HepG2 (cell line): ENCODE measurements around the gene POM121. TPM values are rescaled to one million over a fixed set of nuclear protein-coding genes. Genes with fewer than 3 reads are reported as not detected.

Experiments
- CBX1 ChIP-seq: IDR thresholded peaks from one replicate; pipeline ENCODE4 v1.6.1; 2016; ENCODE audit warnings: antibody characterized with exemption, low read depth
- CHCHD3 ChIP-seq: sonication (generic); formaldehyde crosslinking; IDR thresholded peaks from 2 replicates; pipeline ENCODE4 v1.8.0; 2022; ENCODE audit warnings: mild to moderate bottlenecking, missing genetic modification reagents, moderate library complexity
- ISL2 ChIP-seq: sonication (generic); formaldehyde crosslinking; IDR thresholded peaks from 2 replicates; pipeline ENCODE4 v1.5.0; 2020; ENCODE audit warnings: missing genetic modification reagents
- KAT8 ChIP-seq: IDR thresholded peaks from 2 replicates; pipeline ENCODE4 v1.6.1; 2016; ENCODE audit warnings: missing genetic modification reagents, missing compliant biosample characterization
- KLF9 ChIP-seq: IDR thresholded peaks from 2 replicates; pipeline ENCODE4 v1.6.1; 2016; ENCODE audit warnings: low read depth
- MTA3 ChIP-seq: sonication (generic); formaldehyde crosslinking; IDR thresholded peaks from 2 replicates; pipeline ENCODE4 v1.4.0; 2020; ENCODE audit warnings: missing genetic modification reagents
- RBM39 ChIP-seq: fragments of 200-400 bp; formaldehyde crosslinking; IDR thresholded peaks from one replicate; pipeline ENCODE4 v1.6.1; 2018; ENCODE audit warnings: antibody characterized with exemption, mild to moderate bottlenecking, low read depth, low read length; ENCODE audit not compliant: poor library complexity, severe bottlenecking
- SP4 ChIP-seq: sonication (generic); formaldehyde crosslinking; IDR thresholded peaks from 2 replicates; pipeline ENCODE4 v1.8.1; 2023; ENCODE audit warnings: mild to moderate bottlenecking, missing genetic modification reagents
- TERF1 ChIP-seq: sonication (generic); formaldehyde crosslinking; IDR thresholded peaks from 2 replicates; pipeline ENCODE4 v1.8.0; 2022; ENCODE audit warnings: mild to moderate bottlenecking, missing genetic modification reagents, moderate library complexity
- ZNF121 ChIP-seq: sonication (generic); formaldehyde crosslinking; IDR thresholded peaks from 2 replicates; pipeline ENCODE4 v1.5.0; 2020; ENCODE audit warnings: mild to moderate bottlenecking, missing genetic modification reagents
- ZNF232 ChIP-seq: sonication (generic); formaldehyde crosslinking; IDR thresholded peaks from 2 replicates; pipeline ENCODE4 v1.4.0; 2020; ENCODE audit warnings: missing genetic modification reagents, borderline replicate concordance
- ZNF251 ChIP-seq: sonication (generic); formaldehyde crosslinking; IDR thresholded peaks from 2 replicates; pipeline ENCODE4 v1.9.0; 2021; ENCODE audit warnings: mild to moderate bottlenecking, missing genetic modification reagents
- ZNF275 ChIP-seq: sonication (generic); formaldehyde crosslinking; IDR thresholded peaks from 2 replicates; pipeline ENCODE4 v1.8.0; 2022; ENCODE audit warnings: missing genetic modification reagents, mild to moderate bottlenecking, inconsistent platforms, borderline replicate concordance
- ZNF335 ChIP-seq: sonication (generic); formaldehyde crosslinking; IDR thresholded peaks from 2 replicates; pipeline ENCODE4 v1.4.0; 2020; ENCODE audit warnings: missing genetic modification reagents
- ZNF639 ChIP-seq: conservative IDR thresholded peaks from 2 replicates; pipeline ENCODE4 v1.6.1; 2018; ENCODE audit warnings: missing genetic modification reagents
- ZNF781 ChIP-seq: sonication (generic); formaldehyde crosslinking; IDR thresholded peaks from 2 replicates; pipeline ENCODE4 v1.5.1; 2020; ENCODE audit warnings: borderline replicate concordance, mild to moderate bottlenecking, missing genetic modification reagents; ENCODE audit errors: not compliant biosample characterization
- ZNF790 ChIP-seq: sonication (generic); formaldehyde crosslinking; IDR thresholded peaks from 2 replicates; pipeline ENCODE4 v1.8.0; 2022; ENCODE audit warnings: missing genetic modification reagents, mild to moderate bottlenecking, borderline replicate concordance
- ZZZ3 ChIP-seq: sonication (generic); formaldehyde crosslinking; IDR thresholded peaks from 2 replicates; pipeline ENCODE4 v1.4.0; 2020; ENCODE audit warnings: missing genetic modification reagents, mild to moderate bottlenecking, borderline replicate concordance
- polyA plus RNA-seq, 8 experiments: library from polyadenylated mRNA; depleted of rRNA in 3 of 8; stranded (reverse) in 7 of 8; unstranded in 1 of 8; fragments of >200 nt; fragmentation: Illumina TruSeq in 4 of 8; extraction: Trizol in 4 of 8; gene quantifications; 2 replicates each; pipeline versions ENCODE4 v1.2.1 to v1.2.3, GENCODE V29; 2011 to 2016; ENCODE audit warnings: low read depth in 4 of 8, missing spikeins in 1 of 8, mixed read lengths in 1 of 8; ENCODE audit not compliant: insufficient read depth in 1 of 8
- total RNA-seq, 5 experiments: library from RNA; depleted of rRNA; stranded (reverse); fragments of >200 nt; fragmentation: Illumina TruSeq; extraction: Trizol; gene quantifications; 2 replicates each; pipeline ENCODE4 v1.2.3, GENCODE V29; 2016; ENCODE audit warnings: low read depth in 1 of 5
- TF ChIP-seq, protein P1 (sequence below): sonication (generic); formaldehyde crosslinking; IDR thresholded peaks from 2 replicates; pipeline ENCODE4 v1.4.0; 2020; ENCODE audit warnings: missing genetic modification reagents
- TF ChIP-seq, protein P2 (sequence below): sonication (generic); formaldehyde crosslinking; IDR thresholded peaks from 2 replicates; pipeline ENCODE4 v1.4.0; 2020; ENCODE audit warnings: missing genetic modification reagents

The POM121 gene
- total and polyA plus RNA-seq, 2 of the 13 experiments (the other 11 are each of a cell fraction or from before 2014, with no cell fraction given) = 8.4 to 10.3 TPM

DNA sequence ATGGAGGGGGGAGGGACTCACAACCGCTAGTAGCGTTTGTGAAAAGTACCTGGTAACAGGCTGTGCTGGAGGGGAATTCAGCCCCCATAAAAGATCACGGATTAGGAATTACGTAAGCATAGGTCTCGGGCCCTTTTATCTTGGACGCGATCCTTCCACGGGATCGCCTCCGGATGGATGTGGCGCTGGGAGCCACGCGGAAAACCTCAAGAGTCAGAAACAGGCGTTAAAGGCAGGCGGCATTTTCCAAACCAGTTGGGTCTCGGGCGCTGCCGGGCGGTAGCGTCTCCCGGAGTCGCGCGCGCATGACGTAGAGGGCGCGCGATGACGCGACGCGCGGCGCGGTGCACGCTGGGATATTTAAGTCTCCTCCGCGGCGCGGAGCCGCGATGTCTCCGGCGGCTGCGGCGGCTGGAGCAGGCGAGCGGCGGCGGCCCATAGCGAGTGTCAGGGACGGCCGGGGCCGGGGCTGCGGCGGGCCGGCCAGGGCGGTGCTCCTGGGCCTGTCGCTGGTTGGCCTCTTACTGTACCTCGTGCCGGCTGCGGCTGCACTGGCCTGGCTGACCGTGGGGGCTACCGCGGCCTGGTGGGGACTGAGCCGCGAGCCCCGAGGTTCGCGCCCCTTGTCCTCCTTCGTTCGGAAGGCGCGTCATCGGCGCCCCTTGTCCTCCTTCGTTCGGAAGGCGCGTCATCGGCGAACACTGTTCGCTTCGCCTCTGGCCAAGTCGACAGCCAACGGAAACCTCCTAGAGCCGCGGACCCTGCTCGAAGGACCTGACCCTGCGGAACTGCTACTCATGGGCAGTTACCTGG is at the start of gene POM121 (continued):
- no peak for TF ChIP-seq MTA3
- TF ChIP-seq CBX1 = no peak
- no peak; the same call in 1 of the 2 replicates for TF ChIP-seq ZNF121 (CRISPR knock-in tag)
- peak; percentile 60; the same call in 1 of the 2 replicates for TF ChIP-seq ZNF790
- no peak for TF ChIP-seq TERF1
- no peak for TF ChIP-seq ZNF251
- TF ChIP-seq, protein P1, sequence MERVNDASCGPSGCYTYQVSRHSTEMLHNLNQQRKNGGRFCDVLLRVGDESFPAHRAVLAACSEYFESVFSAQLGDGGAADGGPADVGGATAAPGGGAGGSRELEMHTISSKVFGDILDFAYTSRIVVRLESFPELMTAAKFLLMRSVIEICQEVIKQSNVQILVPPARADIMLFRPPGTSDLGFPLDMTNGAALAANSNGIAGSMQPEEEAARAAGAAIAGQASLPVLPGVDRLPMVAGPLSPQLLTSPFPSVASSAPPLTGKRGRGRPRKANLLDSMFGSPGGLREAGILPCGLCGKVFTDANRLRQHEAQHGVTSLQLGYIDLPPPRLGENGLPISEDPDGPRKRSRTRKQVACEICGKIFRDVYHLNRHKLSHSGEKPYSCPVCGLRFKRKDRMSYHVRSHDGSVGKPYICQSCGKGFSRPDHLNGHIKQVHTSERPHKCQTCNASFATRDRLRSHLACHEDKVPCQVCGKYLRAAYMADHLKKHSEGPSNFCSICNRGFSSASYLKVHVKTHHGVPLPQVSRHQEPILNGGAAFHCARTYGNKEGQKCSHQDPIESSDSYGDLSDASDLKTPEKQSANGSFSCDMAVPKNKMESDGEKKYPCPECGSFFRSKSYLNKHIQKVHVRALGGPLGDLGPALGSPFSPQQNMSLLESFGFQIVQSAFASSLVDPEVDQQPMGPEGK (CRISPR knock-in tag) = no peak
- TF ChIP-seq SP4 = no peak
- no peak for TF ChIP-seq ZNF275
- TF ChIP-seq KAT8 = peak; percentile 96
- TF ChIP-seq ZZZ3 = no peak; the same call in 1 of the 2 replicates
- peak; percentile 72 for TF ChIP-seq RBM39
- TF ChIP-seq ZNF232 (CRISPR knock-in tag) = no peak
- TF ChIP-seq ZNF639 = no peak; the same call in 1 of the 2 replicates
- TF ChIP-seq, protein P2, sequence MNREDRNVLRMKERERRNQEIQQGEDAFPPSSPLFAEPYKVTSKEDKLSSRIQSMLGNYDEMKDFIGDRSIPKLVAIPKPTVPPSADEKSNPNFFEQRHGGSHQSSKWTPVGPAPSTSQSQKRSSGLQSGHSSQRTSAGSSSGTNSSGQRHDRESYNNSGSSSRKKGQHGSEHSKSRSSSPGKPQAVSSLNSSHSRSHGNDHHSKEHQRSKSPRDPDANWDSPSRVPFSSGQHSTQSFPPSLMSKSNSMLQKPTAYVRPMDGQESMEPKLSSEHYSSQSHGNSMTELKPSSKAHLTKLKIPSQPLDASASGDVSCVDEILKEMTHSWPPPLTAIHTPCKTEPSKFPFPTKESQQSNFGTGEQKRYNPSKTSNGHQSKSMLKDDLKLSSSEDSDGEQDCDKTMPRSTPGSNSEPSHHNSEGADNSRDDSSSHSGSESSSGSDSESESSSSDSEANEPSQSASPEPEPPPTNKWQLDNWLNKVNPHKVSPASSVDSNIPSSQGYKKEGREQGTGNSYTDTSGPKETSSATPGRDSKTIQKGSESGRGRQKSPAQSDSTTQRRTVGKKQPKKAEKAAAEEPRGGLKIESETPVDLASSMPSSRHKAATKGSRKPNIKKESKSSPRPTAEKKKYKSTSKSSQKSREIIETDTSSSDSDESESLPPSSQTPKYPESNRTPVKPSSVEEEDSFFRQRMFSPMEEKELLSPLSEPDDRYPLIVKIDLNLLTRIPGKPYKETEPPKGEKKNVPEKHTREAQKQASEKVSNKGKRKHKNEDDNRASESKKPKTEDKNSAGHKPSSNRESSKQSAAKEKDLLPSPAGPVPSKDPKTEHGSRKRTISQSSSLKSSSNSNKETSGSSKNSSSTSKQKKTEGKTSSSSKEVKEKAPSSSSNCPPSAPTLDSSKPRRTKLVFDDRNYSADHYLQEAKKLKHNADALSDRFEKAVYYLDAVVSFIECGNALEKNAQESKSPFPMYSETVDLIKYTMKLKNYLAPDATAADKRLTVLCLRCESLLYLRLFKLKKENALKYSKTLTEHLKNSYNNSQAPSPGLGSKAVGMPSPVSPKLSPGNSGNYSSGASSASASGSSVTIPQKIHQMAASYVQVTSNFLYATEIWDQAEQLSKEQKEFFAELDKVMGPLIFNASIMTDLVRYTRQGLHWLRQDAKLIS (CRISPR knock-in tag) = no peak
- no peak for TF ChIP-seq CHCHD3 (CRISPR knock-in tag)
- TF ChIP-seq ISL2 (CRISPR knock-in tag) = 0 out of 2 replicates have a peak, but pooled peaks have one; percentile 43
- TF ChIP-seq KLF9 (CRISPR knock-in tag) = no peak
- 0 out of 2 replicates have a peak, but pooled peaks have one; percentile 32 for TF ChIP-seq ZNF335 (CRISPR knock-in tag)
- TF ChIP-seq ZNF781 (CRISPR knock-in tag) = no peak
